ENCODE results near the gene ACOX1. TPM values are rescaled to one million over a fixed set of nuclear protein-coding genes. Genes with fewer than 3 reads are reported as not detected.
A peak's percentile ranks its signal among the peaks of the same experiment; 100 is the strongest.

The ACOX1 gene
- polyA plus RNA-seq, 3 donors, result 21.6 to 49.7 (median 49.2) TPM

GRCh38 chr17:75896415-75897159 is 82.4 kb downstream of the ACOX1 start, which contains the start of gene TRIM65:
Gene TRIM65 (minus strand): TSS chr17:75896951. CDS start chr17:75896937, 14 bp downstream.
- Mint-ChIP-seq H3K27ac (peak within 1 kb of the TSS; percentile 79 to 95 (median 91)), H3K9me3 (peaks cover 0 to 2% (median 0%) of the 10 kb centered on the region in 7 donors)
- peak within 1 kb of the TSS; percentile 77 for H3K9ac ChIP-seq (ENCODE audit: insufficient read depth, low read length, poor library complexity, severe bottlenecking)

More at GRCh38 chr17:75896415-75897159, 82.4 kb downstream of the ACOX1 start, which contains the start of gene TRIM65:
- DNase-seq, result peak; percentile 80 to 83 (median 83)
- peaks cover 18 to 23% of the 10 kb centered on the region in 2 donors for H3K4me1 ChIP-seq (ENCODE audit: control insufficient read depth in 1 of 2, insufficient read depth in 2 of 2, low read length in 2 of 2)
- peak within 1 kb of the TSS; percentile 55 to 82 (median 80) for H3K4me3 ChIP-seq (replicated peaks in 1 of 3; ENCODE audit: low read depth in 2 of 3, low read length in 3 of 3)
- H3K36me3 ChIP-seq (replicated peaks in 1 of 2; ENCODE audit: control insufficient read depth in 1 of 2, insufficient read depth in 2 of 2, low read length in 2 of 2), result peaks cover 36 to 44% of the 10 kb centered on the region in 2 donors
- under 1% methylated on average over 102 of the region's 102 CpGs for WGBS (ENCODE audit: insufficient coverage)
- H3K27me3 ChIP-seq (ENCODE audit: control insufficient read depth in 2 of 2, insufficient read depth in 2 of 2, low read length in 2 of 2), result no peaks in the 10 kb centered on the region
- Mint-ChIP-seq H3K27me3 (ENCODE audit: low read depth in 3 of 3) (peaks cover 0 to 5% (median 2%) of the 10 kb centered on the region in 3 donors), H3K4me3 (peak within 1 kb of the TSS; percentile 80 to 90), H3K36me3 (peaks cover 31 to 53% of the 10 kb centered on the region in 2 donors), H3K4me1 (peaks cover 22% of the 10 kb centered on the region)
- H3K79me2 ChIP-seq (ENCODE audit: insufficient read depth, low read length), result peaks cover 17% of the 10 kb centered on the region
- H3K4me2 ChIP-seq (replicated peaks; ENCODE audit: extremely low read depth, low read length, poor library complexity, severe bottlenecking), result peak within 1 kb of the TSS; percentile 75
- no peaks in the 10 kb centered on the region for H3K9me3 ChIP-seq (replicated peaks in 1 of 2; ENCODE audit: control insufficient read depth in 1 of 2, insufficient read depth in 1 of 2, low read length in 2 of 2)
- intact Hi-C loops (cut with micrococcal nuclease), result loop anchor here in 1 of 2 donors (5.0 kb wide), 1 partner anchor 39 kb away; the partner anchor contains the start of gene WBP2
- peak within 1 kb of the TSS; percentile 24 to 79 for H3K27ac ChIP-seq (ENCODE audit: low read depth in 1 of 2, low read length in 2 of 2)
- peak within 1 kb of the TSS; percentile 79 for H2AFZ ChIP-seq (ENCODE audit: insufficient read depth, low read depth, low read length, poor library complexity, severe bottlenecking)
- TF ChIP-seq, protein P1, sequence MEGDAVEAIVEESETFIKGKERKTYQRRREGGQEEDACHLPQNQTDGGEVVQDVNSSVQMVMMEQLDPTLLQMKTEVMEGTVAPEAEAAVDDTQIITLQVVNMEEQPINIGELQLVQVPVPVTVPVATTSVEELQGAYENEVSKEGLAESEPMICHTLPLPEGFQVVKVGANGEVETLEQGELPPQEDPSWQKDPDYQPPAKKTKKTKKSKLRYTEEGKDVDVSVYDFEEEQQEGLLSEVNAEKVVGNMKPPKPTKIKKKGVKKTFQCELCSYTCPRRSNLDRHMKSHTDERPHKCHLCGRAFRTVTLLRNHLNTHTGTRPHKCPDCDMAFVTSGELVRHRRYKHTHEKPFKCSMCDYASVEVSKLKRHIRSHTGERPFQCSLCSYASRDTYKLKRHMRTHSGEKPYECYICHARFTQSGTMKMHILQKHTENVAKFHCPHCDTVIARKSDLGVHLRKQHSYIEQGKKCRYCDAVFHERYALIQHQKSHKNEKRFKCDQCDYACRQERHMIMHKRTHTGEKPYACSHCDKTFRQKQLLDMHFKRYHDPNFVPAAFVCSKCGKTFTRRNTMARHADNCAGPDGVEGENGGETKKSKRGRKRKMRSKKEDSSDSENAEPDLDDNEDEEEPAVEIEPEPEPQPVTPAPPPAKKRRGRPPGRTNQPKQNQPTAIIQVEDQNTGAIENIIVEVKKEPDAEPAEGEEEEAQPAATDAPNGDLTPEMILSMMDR (IDR thresholded peaks at IDR 0.05), result peak; percentile 46
- peaks cover 23% of the 10 kb centered on the region for H4K20me1 ChIP-seq (ENCODE audit: insufficient read depth, low read length)
